ENCODE results near the gene SERPINF2.
"Not testable (repeated sequence)": the region's sequence is repeated elsewhere in the genome, so short reads cannot be mapped to it uniquely, and the experiment has no call there.

The SERPINF2 gene

DNA sequence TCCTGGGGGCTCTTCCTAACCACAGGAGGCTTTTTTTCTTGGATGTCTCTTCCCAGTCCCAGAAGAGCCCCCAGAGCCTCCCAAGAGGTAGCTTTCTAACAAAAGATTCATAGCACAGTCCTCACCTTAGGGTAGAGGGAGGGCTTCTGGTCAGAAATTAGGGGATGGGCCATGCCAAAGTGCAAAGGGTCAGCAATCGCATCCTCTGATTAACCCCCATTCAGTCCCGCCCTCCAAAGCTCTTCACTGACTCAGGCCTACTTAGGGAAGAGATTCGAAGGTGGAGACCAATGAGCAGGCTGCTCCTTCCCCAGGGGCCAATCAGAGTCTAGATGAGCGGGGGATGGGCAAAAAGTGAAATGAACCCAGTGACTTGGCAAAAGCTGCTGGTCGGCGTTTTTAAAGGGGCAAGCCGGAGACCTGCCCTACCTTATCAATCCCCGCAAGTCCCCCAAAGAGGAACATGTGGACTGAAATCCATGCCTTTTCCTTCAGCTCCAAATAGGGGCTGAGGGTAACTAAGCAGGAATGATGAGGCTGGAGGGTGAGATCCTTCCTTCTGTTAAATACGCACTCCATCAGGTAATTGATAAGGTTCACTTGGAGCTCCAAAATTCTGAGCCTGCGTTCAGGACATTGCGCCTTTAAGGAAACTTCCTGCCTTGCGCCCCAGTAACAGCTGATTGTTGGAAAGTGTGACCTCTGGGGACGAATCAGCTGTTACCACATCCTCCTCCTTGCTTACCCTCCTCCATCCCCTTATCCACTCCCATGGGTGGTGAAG lies 25.6 kb upstream of the SERPINF2 start:
- DNase-seq: peak; percentile 49

DNA sequence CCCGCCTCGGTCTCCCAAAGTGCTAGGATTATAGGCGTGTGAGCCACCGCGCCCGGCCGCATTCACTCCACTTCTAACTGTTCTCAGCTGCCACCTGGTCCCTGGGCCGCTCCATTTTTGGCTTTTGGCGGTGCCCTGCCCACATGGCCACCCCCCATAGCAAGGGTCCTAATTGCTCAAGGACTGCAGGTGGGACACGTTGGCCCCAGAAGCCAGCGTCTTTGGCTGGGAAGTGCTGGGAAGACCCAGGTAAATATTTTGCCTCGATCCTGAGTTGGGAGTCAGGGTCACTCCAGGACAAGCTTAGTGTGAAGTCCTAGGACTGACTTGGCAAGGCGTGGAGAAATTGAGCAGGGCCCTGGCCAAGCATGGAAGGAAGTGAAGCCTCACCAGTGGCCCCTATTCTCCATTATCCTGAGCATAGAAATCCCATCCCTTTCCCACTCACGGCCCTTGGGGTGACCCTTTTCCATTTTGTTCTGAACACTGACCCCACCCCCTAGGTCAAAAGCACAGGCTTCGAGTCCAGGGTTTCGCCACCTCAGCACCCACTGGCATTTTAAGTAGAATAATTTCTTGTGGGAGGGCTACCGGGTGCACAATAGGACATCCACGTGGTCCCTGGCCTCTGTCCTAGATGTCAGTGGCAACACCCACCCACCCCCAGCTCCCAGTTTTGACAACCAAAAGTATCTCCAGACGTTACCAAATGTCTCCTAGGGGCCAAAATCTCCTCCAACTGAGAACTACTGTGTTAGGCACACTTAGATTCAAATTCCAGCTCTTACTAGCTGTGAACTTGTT lies 24.1 kb upstream of the SERPINF2 start:
- no peak for DNase-seq

DNA sequence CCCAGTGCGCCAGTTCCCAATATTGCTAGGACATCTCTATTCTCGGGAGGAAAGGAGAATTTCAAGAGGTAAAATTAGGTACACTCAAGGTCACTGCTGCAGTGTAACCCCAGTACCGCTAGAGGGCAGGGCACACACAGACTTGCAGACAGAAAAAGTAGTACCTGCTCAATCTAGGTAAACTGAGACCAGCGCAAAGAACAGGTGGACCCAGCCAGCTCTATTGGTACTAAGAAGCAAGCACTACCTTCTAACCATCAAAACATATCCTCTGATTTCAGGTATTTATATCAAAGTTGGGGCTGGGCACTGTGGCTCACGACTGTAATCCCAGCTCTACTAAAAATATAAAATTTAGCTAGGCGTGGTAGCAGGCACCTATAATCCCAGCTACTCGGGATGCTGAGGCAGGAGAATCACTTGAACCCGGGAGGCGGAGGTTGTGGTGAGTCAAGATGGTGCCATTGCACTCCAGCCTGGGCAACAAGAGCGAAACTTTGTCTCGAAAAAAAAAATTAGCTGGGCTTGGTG lies 21.8 kb upstream of the SERPINF2 start:
- DNase-seq: no peak

DNA sequence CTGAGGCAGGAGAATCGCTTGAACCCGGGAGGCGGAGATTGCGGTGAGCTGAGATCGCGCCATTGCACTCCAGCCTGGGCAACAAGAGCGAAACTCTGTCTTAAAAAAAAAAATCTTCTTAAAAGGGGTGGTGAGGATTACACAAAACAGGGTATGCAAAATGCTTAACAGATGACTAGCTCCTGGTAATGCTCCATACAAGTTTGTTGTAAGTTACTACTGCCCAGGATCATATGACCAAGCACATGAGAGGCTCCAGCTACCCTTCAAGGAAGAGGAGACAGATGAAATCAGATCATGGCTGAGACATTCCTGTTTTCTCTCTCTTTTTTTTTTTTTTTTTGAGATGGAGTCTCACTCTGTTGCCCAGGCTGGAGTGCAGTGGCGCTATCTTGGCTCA lies 20.6 kb upstream of the SERPINF2 start:
- DNase-seq: not testable (repeated sequence)

DNA sequence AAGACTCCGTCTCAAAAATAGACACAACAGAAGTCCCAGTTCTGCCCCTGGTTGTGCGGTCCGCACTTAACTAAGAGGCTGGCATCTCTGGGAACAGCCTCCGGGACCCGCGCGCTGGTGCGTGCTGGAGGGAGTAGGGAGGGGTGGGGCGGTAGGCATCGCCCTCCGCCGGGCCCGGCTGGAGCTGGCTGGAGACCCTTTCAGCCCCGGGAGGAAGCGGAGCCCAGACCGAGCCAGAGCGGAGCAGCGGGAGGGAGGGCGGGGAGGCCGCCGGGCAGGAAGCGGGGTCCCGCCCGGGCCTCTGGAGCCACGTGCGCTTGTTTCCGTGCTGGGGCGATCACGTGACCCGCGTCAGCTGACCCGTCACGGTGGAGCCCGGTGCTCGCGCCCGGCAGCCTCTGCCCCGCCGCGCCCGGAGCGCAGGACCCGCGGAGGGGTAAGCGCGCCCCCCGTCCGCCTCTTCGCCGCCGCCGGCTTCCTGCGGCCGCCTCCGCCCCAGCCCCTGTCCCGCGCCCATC lies 18.3 kb upstream of the SERPINF2 start, which contains the start of gene WDR81:
Gene WDR81, plus strand, starts transcription at position 354 of the 518 bp plus-strand sequence. CDS start 256 bp downstream, outside the sequence.
- DNase-seq: peak; percentile 20

DNA sequence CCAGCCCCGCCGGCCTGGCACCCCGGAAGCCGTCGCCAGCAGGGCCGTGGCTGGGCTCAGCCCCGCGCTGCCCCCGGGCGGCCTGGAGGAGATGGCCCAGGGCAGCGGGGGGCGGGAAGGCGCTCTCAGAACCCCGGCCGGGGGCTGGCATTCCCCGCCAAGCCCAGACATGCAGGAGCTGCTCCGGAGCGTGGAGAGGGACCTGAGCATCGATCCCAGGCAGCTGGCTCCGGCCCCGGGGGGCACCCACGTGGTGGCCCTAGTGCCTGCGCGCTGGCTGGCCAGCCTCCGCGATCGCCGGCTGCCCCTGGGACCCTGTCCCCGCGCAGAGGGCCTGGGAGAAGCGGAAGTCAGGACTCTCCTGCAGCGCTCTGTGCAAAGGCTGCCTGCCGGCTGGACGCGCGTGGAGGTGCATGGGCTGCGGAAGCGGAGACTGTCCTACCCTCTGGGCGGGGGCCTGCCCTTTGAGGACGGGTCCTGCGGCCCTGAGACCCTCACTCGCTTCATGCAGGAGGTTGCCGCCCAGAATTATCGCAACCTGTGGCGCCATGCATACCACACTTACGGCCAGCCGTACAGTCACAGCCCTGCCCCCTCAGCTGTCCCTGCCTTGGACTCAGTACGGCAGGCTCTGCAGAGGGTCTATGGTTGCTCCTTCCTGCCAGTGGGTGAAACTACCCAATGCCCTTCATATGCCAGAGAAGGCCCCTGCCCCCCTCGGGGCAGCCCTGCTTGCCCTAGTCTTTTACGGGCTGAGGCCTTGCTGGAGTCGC lies 17.6 kb upstream of the SERPINF2 start:
- DNase-seq: no peak

DNA sequence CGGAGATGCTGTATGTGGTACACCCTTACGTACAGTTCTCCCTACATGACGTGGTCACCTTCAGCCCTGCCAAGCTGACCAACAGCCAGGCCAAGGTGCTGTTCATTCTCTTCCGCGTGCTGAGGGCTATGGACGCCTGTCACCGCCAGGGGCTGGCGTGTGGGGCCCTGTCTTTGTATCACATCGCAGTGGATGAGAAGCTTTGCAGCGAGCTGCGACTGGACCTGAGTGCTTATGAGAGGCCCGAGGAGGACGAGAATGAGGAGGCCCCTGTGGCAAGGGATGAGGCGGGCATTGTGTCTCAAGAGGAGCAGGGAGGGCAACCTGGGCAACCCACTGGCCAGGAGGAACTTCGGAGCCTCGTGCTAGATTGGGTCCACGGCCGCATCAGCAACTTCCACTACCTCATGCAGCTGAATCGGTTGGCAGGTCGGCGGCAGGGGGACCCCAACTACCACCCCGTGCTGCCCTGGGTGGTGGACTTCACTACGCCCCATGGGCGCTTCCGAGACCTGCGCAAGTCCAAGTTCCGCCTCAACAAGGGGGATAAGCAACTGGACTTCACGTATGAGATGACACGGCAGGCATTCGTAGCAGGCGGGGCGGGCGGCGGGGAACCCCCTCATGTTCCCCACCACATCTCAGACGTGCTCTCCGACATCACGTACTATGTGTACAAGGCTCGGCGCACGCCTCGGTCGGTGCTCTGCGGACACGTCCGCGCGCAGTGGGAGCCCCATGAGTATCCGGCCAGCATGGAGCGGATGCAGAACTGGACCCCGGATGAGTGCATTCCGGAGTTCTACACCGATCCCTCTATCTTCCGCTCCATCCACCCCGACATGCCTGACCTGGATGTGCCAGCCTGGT lies 16.8 kb upstream of the SERPINF2 start:
- DNase-seq: no peak

DNA sequence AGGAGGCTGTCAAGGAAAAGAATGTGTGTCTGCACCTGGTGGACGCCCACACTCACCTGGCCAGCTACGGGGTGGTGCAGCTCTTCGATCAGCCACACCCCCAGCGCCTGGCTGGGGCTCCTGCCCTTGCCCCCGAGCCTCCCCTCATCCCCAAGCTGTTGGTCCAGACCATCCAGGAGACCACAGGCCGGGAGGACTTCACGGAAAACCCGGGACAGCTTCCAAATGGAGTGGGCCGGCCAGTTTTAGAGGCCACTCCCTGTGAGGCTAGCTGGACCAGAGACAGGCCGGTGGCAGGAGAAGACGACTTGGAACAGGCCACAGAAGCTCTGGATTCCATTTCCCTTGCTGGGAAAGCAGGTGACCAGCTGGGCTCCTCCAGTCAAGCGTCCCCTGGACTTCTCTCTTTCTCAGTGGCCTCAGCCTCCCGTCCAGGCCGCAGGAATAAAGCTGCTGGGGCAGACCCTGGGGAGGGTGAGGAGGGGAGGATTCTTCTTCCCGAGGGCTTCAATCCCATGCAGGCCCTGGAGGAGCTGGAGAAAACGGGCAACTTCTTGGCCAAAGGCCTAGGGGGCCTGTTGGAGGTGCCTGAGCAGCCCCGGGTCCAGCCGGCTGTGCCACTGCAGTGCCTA lies 15.9 kb upstream of the SERPINF2 start:
- no peak for DNase-seq

DNA sequence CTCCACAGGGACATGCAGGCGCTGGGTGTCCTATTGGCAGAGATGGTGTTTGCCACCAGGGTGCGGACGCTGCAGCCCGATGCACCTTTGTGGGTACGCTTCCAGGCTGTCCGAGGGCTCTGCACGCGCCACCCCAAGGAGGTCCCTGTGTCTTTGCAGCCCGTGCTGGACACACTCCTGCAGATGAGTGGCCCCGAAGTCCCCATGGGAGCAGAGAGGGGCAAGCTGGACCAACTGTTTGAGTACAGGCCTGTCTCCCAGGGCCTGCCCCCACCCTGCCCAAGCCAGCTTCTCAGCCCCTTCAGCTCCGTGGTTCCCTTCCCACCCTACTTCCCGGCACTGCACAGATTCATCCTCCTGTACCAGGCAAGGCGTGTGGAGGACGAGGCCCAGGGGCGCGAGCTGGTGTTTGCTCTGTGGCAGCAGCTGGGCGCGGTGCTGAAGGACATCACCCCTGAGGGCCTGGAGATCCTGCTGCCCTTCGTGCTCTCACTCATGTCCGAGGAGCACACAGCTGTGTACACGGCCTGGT lies 15.3 kb upstream of the SERPINF2 start:
- DNase-seq: no peak

DNA sequence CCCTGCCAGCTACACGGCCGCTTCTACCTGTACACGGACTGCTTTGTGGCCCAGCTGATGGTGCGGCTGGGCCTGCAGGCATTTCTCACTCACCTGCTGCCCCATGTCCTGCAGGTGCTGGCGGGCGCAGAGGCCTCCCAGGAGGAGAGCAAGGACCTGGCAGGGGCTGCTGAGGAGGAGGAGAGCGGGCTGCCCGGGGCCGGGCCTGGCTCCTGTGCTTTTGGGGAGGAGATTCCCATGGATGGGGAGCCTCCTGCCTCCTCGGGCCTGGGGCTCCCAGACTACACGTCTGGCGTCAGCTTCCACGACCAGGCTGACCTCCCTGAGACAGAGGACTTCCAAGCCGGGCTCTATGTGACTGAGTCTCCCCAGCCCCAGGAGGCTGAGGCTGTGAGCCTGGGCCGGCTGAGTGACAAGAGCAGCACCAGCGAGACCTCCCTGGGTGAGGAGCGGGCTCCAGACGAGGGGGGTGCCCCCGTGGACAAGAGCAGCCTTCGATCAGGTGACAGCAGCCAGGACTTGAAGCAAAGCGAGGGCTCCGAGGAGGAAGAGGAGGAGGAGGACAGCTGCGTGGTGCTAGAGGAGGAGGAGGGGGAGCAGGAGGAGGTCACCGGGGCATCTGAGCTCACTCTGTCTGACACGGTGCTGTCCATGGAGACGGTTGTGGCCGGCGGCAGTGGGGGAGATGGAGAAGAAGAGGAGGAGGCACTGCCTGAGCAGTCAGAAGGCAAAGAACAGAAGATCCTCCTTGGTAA lies 14.6 kb upstream of the SERPINF2 start:
- no peak for DNase-seq

DNA sequence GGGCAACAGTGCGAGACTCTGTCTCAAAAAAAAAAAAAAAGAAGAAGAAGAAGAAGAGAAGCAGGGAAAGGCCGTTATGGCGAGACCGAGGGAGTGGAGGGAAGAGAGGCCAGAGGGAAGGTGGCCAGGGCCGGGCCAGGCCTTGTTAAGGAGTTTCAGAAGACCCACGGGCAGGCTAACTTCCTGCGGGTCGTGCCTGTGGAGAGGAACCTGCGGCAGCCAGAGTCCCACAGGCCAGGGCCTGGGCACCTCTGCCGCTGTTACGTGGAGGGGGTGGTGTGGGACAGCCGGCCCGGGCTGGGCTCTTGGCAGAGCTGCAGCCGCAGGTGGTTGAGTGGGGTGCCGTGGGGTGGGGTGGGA lies 12.7 kb upstream of the SERPINF2 start:
- DNase-seq: no peak

DNA sequence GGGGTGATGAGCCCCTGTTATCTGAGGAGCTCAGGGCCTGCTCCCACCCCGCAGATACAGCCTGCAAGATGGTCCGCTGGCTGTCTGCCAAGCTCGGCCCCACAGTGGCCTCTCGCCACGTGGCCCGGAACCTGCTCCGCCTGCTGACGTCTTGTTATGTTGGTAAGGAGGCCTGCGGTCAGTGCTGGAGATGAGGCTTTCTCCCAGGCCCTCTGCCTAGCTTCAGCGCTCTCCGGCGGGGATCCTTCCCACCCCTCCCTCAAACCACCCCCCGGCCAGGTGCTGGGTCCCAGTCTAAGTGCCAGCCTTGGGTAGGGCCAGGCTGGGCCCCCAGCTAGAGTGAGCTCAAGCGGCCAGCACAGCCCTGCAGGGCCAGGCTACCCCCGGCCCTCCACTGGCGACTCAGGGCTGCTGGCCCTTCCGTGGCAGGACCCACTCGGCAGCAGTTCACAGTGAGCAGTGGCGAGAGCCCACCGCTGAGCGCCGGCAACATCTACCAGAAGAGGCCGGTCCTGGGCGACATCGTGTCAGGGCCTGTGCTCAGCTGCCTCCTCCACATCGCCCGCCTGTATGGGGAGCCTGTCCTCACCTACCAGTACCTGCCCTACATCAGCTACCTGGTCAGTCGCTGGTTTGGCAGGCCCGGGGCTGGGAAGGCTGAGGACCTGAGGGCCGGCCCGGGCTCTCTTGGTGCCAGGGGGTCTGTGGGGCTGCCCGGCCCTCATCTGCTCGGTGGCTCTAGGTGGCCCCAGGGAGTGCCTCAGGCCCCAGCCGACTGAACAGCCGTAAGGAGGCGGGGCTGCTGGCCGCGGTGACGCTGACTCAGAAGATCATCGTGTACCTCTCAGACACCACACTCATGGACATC lies 12.1 kb upstream of the SERPINF2 start:
- DNase-seq: no peak

DNA sequence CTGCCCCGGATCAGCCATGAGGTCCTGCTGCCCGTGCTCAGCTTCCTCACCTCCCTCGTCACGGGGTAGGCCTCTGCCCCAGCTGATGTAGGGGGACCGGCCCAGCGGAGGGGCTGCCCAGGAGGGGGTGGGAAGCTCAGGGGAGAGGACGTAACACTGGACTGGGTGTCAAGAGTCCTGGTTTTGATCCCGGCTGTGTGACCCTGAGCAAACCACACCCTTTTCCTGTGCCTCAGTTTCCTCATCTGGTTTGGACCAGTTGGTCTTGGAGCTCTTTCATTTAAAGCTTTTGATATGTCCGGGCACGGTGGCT lies 11.5 kb upstream of the SERPINF2 start:
- DNase-seq: no peak

DNA sequence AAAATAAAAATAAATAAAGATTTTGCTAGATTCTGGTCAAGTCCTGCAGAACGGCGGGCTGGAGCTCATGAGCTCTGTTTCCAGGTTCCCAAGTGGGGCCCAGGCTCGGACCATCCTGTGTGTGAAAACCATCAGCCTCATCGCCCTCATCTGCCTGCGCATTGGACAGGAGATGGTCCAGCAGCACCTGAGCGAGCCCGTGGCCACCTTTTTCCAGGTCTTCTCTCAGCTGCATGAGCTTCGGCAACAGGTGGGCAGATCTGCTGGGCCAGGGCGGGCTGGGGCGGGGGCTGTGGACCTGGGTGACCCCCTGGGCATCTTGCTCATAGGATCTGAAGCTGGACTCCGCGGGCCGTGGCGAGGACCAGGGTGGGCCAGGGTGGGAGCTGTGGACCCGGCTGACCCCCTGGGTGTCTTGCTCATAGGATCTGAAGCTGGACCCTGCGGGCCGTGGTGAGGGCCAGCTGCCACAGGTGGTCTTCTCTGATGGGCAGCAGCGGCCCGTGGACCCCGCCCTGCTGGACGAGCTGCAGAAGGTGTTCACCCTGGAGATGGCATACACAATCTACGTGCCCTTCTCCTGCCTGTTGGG lies 10.3 kb upstream of the SERPINF2 start:
- no peak for DNase-seq

DNA sequence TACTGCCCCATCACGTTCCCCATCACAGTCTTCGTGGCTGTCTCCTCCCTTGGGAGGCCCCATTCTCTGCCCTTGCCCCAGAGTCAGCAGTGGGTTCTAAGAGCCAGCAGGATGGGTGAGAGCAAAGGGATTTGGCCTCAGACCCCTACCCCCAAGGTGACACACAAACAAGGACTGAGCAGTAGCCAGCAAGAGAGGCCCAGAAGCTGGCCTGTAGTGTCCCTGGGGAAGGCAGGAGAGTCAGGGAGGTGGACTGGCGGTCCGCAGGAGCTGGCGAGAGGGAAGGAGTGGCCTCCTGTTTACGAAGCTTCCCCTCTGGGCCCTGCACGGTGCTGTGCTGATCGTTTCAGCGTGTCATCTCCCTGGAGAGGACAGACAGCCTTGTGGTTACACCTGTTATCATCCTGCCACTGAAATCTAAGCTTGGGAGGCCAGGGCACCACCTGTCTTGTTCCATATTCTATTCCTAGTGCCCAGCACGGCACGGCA lies 9.8 kb upstream of the SERPINF2 start:
- no peak for DNase-seq

DNA sequence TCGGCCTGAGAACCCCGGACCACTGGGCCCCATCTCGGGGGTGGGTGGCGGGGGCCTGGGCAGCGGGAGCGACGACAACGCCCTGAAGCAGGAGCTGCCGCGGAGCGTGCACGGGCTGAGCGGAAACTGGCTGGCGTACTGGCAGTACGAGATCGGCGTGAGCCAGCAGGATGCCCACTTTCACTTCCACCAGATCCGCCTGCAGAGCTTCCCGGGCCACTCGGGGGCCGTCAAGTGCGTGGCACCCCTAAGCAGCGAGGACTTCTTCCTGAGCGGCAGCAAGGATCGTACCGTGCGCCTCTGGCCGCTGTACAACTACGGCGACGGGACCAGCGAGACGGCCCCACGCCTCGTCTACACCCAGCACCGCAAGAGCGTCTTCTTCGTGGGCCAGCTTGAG lies 8.9 kb upstream of the SERPINF2 start:
- DNase-seq: no peak

DNA sequence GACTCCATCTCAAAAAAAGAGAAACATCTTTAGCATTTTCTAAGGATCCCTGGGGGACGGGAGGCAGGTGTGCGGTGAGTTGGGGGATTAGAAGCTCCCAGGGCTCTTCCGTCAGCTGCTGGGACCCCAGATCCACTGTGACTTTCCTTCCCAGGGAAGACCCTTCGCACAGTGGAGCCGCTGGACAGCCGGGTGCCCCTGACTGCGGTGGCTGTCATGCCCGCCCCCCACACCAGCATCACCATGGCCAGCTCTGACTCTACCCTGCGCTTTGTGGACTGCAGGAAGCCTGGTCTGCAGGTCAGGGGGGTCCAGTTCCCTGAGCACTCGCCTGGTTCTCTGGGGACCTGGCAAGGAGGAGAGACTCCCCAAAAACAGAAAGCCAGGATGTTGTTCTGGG lies 7.3 kb upstream of the SERPINF2 start:
- no peak for DNase-seq

DNA sequence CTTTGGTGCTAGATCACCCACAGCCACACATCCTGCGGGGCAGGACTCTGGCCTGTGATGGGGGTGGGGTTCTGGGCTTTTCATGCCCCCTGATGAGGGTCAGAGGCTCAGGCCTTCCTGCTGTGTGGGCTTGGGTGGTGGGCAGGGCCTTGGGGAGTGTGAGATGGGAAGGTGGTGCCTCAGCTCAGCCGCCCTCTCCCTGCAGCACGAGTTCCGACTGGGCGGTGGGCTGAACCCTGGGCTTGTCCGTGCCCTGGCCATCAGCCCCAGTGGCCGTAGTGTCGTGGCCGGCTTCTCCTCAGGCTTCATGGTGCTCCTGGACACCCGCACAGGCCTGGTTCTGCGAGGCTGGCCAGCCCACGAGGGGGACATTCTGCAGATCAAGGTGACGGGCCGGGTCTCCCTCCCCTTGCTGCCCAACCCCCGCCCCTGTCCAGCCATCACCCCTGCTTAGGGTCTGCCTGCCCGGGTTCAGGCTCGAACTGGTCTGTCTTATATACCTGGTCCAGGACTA lies 6.8 kb upstream of the SERPINF2 start:
- DNase-seq: no peak

Measured in KG1 (cell line).